GM19239 (cell line): ENCODE results near the gene VEGFB.
A peak's percentile ranks its signal among the peaks of the same experiment; 100 is the strongest.

Experiments used
- DNase-seq: peaks from one replicate; pipeline ENCODE4 v3.0.0; 2011; ENCODE audit warnings: low spot score; ENCODE audit not compliant: insufficient read length
- FAIRE-seq: peaks from 2 replicates; lab custom pipeline; 2011; peaks lifted over from hg19 to GRCh38; lab: Jason Lieb, UNC

VEGFB gene

GRCh38 chr11:64275841-64276240 lies 41.5 kb downstream of the VEGFB start:
- FAIRE-seq (no peak), DNase-seq (no peak)

GRCh38 chr11:64276653-64277431 lies 42.5 kb downstream of the VEGFB start:
- no peak for FAIRE-seq
- DNase-seq, result no peak

GRCh38 chr11:64278576-64279190 lies 44.3 kb downstream of the VEGFB start:
- DNase-seq, result no peak
- FAIRE-seq, result no peak

GRCh38 chr11:64281957-64282770 lies 47.8 kb downstream of the VEGFB start:
- no peak for FAIRE-seq

GRCh38 chr11:64283092-64283491 lies 48.7 kb downstream of the VEGFB start:
- FAIRE-seq (no peak), DNase-seq (no peak)

More at GRCh38 chr11:64281957-64282770, 47.8 kb downstream of the VEGFB start:
- no peak for DNase-seq

- peak; percentile 99 for DNase-seq
- FAIRE-seq, result peak; percentile 97
Measured at GRCh38 chr11:64284048-64284961, 49.9 kb downstream of the VEGFB start, which contains the start of gene BAD. TSS of gene BAD (minus strand) at chr11:64284665. CDS start at chr11:64284368, 297 bp downstream.

GRCh38 chr11:64284962-64285884 lies 50.8 kb downstream of the VEGFB start, which contains the start of gene GPR137:
TSS of gene GPR137 (plus strand) at chr11:64285848. CDS start at chr11:64286525, 677 bp downstream.
- peak; percentile 94 for DNase-seq
- FAIRE-seq, result no peak

- FAIRE-seq (no peak), DNase-seq (no peak)
Measured at GRCh38 chr11:64285885-64286800, 51.8 kb downstream of the VEGFB start.

- peak; percentile 48 for FAIRE-seq
- no peak for DNase-seq
Measured at GRCh38 chr11:64286801-64287159, 52.4 kb downstream of the VEGFB start.

- FAIRE-seq, result no peak
- DNase-seq, result no peak
Measured at GRCh38 chr11:64287676-64288352, 53.4 kb downstream of the VEGFB start.

GRCh38 chr11:64288353-64288750 lies 54.0 kb downstream of the VEGFB start:
- no peak for DNase-seq
- no peak for FAIRE-seq
